Bronchial epithelial cell (primary cell): Measurements from ENCODE around the gene ARAF. TPM values are rescaled to one million over a fixed set of nuclear protein-coding genes. Genes with fewer than 3 reads are reported as not detected.

ENCODE experiments used
- DNase-seq: peaks from one replicate; pipeline ENCODE4 v3.0.0-alpha.2; 2010; ENCODE audit warnings: low read depth
- FAIRE-seq: peaks from 2 replicates; lab custom pipeline; 2011; peaks lifted over from hg19 to GRCh38; lab: Jason Lieb, UNC
- H3K27me3 ChIP-seq: 2 replicates; pipeline ENCODE4 v1.5.1; 2011; ENCODE audit warnings: low read length; ENCODE audit not compliant: control insufficient read depth, insufficient read depth
- H3K36me3 ChIP-seq: 2 replicates; pipeline ENCODE4 v1.5.1; 2011; ENCODE audit warnings: low read length; ENCODE audit not compliant: control insufficient read depth, insufficient read depth
- H3K4me3 ChIP-seq: 2 replicates; pipeline ENCODE4 v1.5.1; 2011; ENCODE audit warnings: mild to moderate bottlenecking, low read depth, low read length, control low read depth
- total RNA-seq: library from RNA; depleted of rRNA; stranded (reverse); fragments of >200 nt; gene quantifications from 2 replicates; pipeline ENCODE4 v1.2.1, GENCODE V29; 2014
- TF ChIP-seq, protein P1 (sequence below): IDR thresholded peaks from 2 replicates; pipeline ENCODE4 v1.5.1; 2011; ENCODE audit warnings: mild to moderate bottlenecking, moderate library complexity, low read length, control low read depth, inconsistent platforms; ENCODE audit not compliant: insufficient read depth, severe bottlenecking

The ARAF gene
- total RNA-seq, 1 donor from 2014 or later = 9.2 TPM

DNA sequence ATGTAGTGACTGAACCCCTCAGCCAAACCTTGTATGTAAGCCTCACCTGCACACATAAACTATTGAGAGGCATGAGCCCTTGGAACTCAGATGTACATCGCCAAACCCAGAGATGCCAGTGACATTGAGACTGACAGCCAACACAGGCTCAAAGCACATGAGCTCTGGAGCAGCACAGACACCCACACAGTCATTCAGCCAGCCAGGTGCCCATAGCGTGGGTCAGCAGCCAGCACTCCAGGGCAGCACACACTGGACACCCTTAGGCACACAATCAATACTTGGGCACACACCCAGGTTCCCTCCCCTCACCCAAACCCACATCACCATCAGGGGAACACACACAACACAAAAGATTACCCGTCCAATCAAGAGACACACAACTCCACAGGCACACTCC, 16.9 kb downstream of the ARAF start:
- TF ChIP-seq, protein P1, sequence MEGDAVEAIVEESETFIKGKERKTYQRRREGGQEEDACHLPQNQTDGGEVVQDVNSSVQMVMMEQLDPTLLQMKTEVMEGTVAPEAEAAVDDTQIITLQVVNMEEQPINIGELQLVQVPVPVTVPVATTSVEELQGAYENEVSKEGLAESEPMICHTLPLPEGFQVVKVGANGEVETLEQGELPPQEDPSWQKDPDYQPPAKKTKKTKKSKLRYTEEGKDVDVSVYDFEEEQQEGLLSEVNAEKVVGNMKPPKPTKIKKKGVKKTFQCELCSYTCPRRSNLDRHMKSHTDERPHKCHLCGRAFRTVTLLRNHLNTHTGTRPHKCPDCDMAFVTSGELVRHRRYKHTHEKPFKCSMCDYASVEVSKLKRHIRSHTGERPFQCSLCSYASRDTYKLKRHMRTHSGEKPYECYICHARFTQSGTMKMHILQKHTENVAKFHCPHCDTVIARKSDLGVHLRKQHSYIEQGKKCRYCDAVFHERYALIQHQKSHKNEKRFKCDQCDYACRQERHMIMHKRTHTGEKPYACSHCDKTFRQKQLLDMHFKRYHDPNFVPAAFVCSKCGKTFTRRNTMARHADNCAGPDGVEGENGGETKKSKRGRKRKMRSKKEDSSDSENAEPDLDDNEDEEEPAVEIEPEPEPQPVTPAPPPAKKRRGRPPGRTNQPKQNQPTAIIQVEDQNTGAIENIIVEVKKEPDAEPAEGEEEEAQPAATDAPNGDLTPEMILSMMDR = no peak
- FAIRE-seq (peak; percentile 86), DNase-seq (no peak)
- Histone ChIP-seq H3K4me3 (no peak overlapping the region), H3K27me3 (no peaks in the 10 kb centered on the region), H3K36me3 (no peaks in the 10 kb centered on the region)

GRCh38 chrX:47578692-47579091, 17.7 kb downstream of the ARAF start:
- Histone ChIP-seq H3K27me3 (no peaks in the 10 kb centered on the region), H3K36me3 (no peaks in the 10 kb centered on the region), H3K4me3 (no peak overlapping the region)
- no peak for DNase-seq
- TF ChIP-seq, protein P1 = no peak
- no peak for FAIRE-seq

DNA sequence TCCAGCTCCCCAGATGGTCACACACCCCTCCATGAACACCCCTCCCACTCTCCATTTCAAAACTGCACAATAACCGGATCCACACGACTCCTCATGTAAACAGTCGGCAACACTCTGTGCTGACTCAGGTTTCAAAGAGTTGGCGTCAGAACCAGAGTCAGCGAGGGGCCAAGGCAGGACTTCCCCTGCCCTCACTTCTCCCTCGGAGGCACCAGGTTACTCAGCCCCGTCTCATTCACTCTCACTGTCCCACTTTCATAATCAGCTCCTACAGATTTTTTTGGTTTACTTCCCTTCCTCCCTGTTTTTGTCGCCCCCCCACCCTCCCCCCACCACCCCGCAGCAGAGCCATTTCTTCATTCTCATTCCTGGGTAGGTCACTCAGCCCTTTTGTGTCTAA, 18.5 kb downstream of the ARAF start:
- no peaks in the 10 kb centered on the region for H3K36me3 ChIP-seq
- peak; percentile 86 for DNase-seq
- FAIRE-seq = no peak
- no peak overlapping the region for H3K4me3 ChIP-seq
- no peaks in the 10 kb centered on the region for H3K27me3 ChIP-seq
- TF ChIP-seq, protein P1 = no peak

DNA sequence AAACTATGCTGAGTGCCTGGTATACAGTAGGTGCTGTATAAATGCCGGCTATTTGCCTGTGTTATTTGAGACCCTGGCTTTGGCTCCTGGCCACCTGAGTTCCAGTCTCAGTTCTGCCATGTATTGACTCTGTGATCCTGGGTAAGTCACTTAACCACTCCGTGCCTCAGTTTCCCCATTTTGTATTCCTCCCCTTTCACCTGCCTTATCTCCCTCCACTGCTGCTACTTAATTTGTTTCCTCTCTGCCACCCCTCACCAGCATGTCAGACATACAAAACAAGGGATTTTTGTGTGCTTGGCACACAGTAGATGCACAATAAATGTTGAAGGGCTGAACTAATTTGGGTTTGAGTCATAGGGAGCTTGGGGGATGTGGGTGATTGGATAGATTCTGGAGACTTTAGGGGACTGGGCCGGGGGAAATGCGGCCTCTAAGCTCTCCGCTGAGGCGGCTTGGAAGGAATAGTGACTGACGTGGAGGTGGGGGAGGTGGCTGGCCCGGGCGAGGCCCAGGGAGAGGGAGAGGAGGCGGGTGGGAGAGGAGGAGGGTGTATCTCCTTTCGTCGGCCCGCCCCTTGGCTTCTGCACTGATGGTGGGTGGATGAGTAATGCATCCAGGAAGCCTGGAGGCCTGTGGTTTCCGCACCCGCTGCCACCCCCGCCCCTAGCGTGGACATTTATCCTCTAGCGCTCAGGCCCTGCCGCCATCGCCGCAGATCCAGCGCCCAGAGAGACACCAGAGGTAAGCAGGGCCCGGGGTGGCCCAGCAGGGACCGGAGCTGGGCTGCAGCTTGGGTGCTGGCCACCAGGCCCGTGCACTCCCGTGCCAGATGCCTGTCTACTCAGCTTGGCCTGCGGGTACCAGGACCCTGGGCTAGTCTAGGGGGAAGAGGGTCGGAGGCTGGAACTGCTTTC, 21.0 kb downstream of the ARAF start, which contains the start of gene TIMP1:
TSS of gene TIMP1 (plus strand) at position 706 of the 917 bp plus-strand sequence. CDS start 980 bp downstream, outside the sequence.
- TF ChIP-seq, protein P1 = no peak
- FAIRE-seq (no peak), DNase-seq (peak; percentile 81)
- Histone ChIP-seq H3K4me3 (peak within 1 kb of the TSS; percentile 53), H3K36me3 (no peaks in the 10 kb centered on the region), H3K27me3 (no peaks in the 10 kb centered on the region)

DNA sequence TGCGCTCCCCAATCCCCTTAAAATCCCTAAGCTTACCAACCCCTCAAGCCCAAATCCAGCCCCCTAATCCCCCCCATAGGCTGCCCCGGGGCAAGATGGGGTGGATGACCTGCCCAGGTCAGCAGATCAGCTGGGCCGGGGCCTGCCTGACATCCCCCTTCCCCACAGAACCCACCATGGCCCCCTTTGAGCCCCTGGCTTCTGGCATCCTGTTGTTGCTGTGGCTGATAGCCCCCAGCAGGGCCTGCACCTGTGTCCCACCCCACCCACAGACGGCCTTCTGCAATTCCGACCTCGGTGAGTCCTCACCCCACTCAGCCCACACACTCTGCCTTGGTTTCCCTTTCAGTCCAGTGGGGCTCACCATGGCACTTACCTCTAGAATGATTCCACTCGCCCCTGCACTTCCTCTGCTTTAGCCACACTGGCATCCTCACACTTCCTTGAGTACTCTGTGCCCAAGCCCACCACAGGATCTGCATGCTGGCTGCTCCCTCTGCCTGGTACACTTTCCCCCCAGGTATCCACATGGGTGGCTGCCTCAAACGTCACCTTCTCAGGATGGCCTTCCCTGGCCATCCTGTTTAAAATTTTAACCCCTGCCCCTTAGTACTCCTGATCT, 22.3 kb downstream of the ARAF start:
- FAIRE-seq = no peak
- Histone ChIP-seq H3K4me3 (peak overlapping the region; percentile 53), H3K27me3 (no peaks in the 10 kb centered on the region), H3K36me3 (no peaks in the 10 kb centered on the region)
- DNase-seq = no peak
- TF ChIP-seq, protein P1 = no peak
